Neural crest cell (in vitro differentiated cells): ENCODE data around the gene TMEM158. TPM values are rescaled to one million over a fixed set of nuclear protein-coding genes. Genes with fewer than 3 reads are reported as not detected.

ENCODE experiments used
- DNase-seq: peaks from one replicate; pipeline ENCODE4 v3.0.0; 2021; ENCODE audit warnings: low read depth, mixed read lengths, low spot score
- H3K27ac Mint-ChIP-seq: one replicate; pipeline ENCODE4 v1.8.0; 2021; ENCODE audit warnings: mild to moderate bottlenecking, mixed read lengths; ENCODE audit not compliant: unreplicated experiment
- H3K27me3 Mint-ChIP-seq: 2 replicates; pipeline ENCODE4 v1.8.0; 2021; ENCODE audit warnings: low read depth, mild to moderate bottlenecking, mixed read lengths
- H3K36me3 Mint-ChIP-seq: 2 replicates; pipeline ENCODE4 v1.8.0; 2021; ENCODE audit warnings: low read depth, mild to moderate bottlenecking, mixed read lengths
- H3K4me1 Mint-ChIP-seq: 2 replicates; pipeline ENCODE4 v1.8.0; 2021; ENCODE audit warnings: mixed read lengths
- H3K4me3 Mint-ChIP-seq: one replicate; pipeline ENCODE4 v1.8.0; 2021; ENCODE audit warnings: mild to moderate bottlenecking, mixed read lengths
- H3K9me3 Mint-ChIP-seq: 2 replicates; pipeline ENCODE4 v1.8.0; 2021; ENCODE audit warnings: mixed read lengths
- CTCF ChIP-seq: fragments of 200-600 bp; sonication (generic); conservative IDR thresholded peaks from 2 replicates; pipeline ENCODE4 v1.5.0; 2021; ENCODE audit warnings: antibody characterized with exemption, mild to moderate bottlenecking
- total RNA-seq: library from RNA; stranded (reverse); gene quantifications from 2 replicates; pipeline ENCODE4 v1.2.1, GENCODE V29; 2021

Gene TMEM158
- total RNA-seq, 1 donor from 2014 or later = 10.7 TPM

DNA sequence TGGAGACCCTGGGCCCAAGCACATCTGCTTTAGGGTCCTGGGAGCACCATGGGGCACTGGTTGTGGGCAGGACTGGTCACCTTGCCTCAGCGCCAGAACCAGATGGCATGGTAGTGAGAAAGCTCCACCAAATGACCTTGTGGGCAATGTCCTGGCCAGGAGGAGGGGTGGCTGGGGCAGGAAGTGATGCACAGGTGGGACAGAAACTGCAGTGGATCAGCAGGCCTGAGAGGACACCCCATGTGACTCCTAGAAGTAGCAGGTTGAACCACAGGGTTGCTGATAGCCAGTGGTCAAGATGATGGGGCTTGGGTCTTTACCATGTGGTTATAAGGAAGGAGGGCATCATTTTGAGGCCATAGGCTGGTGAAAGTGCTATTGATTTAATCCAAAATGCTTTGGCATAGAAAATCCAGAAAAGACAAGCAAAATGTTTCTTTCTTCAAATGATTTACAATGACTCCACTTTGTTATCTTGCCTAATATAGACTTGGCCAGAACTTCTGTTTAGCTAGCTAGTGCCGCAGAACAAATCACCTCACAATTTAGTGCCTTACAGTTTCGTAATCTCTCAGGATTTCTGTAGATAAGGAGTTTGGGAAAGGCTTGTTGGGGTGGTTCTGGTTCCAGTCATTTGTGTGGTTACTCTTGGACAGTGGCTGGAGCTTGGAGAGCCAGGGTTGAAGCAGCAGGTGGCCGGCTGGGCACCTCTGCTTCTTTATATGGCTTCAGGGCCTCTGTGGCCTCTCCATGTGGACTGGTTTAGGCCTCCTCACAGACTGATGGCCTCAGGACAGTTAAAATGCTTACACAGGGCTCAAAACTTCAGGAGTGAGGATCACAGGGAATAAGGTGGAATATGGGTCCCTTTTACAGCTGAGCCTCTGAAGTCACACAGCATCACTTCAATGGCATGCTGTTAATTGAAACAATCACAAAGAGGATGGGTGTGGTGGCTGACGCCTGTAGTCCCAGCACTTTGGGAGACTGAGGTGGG lies 27.5 kb downstream of the TMEM158 start:
- TF ChIP-seq CTCF = no peak
- Mint-ChIP-seq H3K4me1 (no peaks in the 10 kb centered on the region), H3K9me3 (no peaks in the 10 kb centered on the region), H3K36me3 (no peaks in the 10 kb centered on the region), H3K4me3 (no peak overlapping the region), H3K27me3 (peaks cover 32% of the 10 kb centered on the region), H3K27ac (no peak overlapping the region)
- DNase-seq = no peak

DNA sequence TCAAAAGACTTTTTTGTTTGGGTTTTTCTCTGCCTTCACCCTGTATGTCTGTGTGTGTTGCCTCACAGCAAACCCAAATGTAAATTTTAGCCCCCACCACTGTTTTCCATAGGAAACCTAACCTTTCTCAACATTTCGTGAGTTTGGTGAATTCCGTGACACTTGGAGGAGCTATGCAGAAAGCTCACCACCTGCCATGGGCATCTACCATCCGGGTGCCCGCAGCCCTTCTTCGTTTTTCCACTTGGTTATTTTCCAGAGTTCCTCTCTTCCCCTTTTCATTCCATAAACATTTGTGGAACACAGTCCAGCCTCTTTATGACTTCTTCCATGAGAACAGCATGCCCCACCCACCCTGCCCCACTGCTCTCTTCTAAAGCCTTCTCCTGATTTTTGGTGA lies 31.3 kb downstream of the TMEM158 start:
- no peak for DNase-seq
- Mint-ChIP-seq H3K4me1 (no peaks in the 10 kb centered on the region), H3K27ac (no peak overlapping the region), H3K9me3 (no peaks in the 10 kb centered on the region), H3K27me3 (peaks cover 25% of the 10 kb centered on the region), H3K36me3 (no peaks in the 10 kb centered on the region), H3K4me3 (no peak overlapping the region)
- no peak for TF ChIP-seq CTCF

DNA sequence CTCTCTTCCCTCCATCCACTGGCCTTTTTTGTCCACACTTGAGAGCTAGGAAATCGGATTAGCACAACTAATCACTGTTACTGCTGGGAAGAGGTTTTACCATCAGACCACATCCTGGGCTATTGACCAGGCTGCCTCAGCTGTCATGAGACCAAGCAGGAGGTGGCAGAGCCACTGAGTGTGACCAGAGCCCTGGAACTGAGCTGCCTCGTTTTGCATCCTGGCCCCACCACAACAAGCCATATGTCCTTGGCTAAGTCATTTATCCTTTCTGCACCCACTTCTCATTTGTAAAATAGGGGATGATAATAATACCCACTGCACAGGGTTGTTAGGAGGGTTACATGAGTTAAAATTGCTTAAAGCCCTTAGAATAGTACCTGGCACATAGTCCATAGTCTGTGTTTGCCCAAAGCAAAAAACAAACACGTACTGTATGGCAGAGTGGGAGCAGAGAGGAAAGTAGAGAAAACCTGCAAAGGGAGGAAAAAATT lies 34.1 kb downstream of the TMEM158 start:
- H3K27me3 Mint-ChIP-seq = peaks cover 13% of the 10 kb centered on the region
- H3K9me3 Mint-ChIP-seq = no peaks in the 10 kb centered on the region
- no peak overlapping the region for H3K27ac Mint-ChIP-seq
- H3K4me1 Mint-ChIP-seq = no peaks in the 10 kb centered on the region
- no peaks in the 10 kb centered on the region for H3K36me3 Mint-ChIP-seq
- H3K4me3 Mint-ChIP-seq = no peak overlapping the region
- no peak for TF ChIP-seq CTCF
- DNase-seq = no peak

- H3K27me3 Mint-ChIP-seq = peaks cover 7% of the 10 kb centered on the region
- H3K4me3 Mint-ChIP-seq = no peak overlapping the region
- H3K9me3 Mint-ChIP-seq = no peaks in the 10 kb centered on the region
- H3K4me1 Mint-ChIP-seq = no peaks in the 10 kb centered on the region
- H3K36me3 Mint-ChIP-seq = no peaks in the 10 kb centered on the region
- no peak overlapping the region for H3K27ac Mint-ChIP-seq
- no peak for TF ChIP-seq CTCF
- DNase-seq = no peak
These were observed 34.7 kb downstream of the TMEM158 start for GRCh38 chr3:45191424-45191823.

GRCh38 chr3:45188719-45189659 lies 37.1 kb downstream of the TMEM158 start:
- Mint-ChIP-seq H3K4me3 (no peak overlapping the region), H3K36me3 (no peaks in the 10 kb centered on the region), H3K27me3 (no peaks in the 10 kb centered on the region), H3K4me1 (no peaks in the 10 kb centered on the region), H3K27ac (no peak overlapping the region), H3K9me3 (no peaks in the 10 kb centered on the region)
- TF ChIP-seq CTCF = no peak
- no peak for DNase-seq
